Measurements from ENCODE around the gene DCDC2C.

DNA sequence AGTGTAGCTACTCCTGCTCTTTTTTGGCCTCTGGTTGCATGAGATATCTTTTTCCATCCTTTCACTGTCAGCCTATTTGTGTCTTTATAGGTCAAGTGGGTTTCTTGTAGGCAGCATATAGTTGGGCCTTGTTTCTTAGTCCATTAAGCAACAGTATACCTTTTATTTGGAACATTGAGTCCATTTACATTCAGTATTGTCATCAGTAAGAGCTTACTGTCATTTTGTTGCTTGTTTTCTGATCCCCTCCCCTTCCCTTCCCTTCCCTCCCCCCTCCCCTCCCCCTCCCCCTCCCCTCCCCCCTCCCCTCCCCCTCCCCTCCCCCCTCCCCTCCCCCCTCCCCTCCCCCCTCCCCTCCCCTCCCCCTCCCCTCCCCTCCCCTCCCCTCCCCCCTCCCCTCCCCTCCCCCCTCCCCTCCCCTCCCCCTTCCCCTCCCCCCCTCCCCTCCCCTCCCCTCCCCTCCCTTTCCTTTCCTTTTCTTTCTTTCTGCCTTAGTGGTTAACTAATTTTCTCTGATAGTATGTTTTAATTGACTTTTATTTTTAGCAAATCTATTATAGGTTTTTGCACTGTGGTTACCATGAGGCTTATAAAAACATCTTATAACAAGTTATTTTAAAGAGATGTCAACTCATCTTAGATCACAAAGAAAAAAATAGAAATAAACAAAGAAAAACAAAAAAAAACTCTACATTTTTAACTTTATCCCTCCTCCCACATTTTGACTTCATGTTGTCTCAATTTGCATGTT lies 13.2 kb upstream of the DCDC2C start:
- TF ChIP-seq SRSF1 (IDR thresholded peaks at IDR 0.05; ENCODE audit: low read depth, low read length) (no peak), KDM1A (IDR thresholded peaks at IDR 0.05) (no peak), SAFB2 (IDR thresholded peaks at IDR 0.05; ENCODE audit: borderline replicate concordance, low read depth, low read length, severe bottlenecking) (no peak), ZC3H11A (IDR thresholded peaks at IDR 0.05; ENCODE audit: low read depth, low read length) (no peak)
- TF ChIP-seq, protein P1, sequence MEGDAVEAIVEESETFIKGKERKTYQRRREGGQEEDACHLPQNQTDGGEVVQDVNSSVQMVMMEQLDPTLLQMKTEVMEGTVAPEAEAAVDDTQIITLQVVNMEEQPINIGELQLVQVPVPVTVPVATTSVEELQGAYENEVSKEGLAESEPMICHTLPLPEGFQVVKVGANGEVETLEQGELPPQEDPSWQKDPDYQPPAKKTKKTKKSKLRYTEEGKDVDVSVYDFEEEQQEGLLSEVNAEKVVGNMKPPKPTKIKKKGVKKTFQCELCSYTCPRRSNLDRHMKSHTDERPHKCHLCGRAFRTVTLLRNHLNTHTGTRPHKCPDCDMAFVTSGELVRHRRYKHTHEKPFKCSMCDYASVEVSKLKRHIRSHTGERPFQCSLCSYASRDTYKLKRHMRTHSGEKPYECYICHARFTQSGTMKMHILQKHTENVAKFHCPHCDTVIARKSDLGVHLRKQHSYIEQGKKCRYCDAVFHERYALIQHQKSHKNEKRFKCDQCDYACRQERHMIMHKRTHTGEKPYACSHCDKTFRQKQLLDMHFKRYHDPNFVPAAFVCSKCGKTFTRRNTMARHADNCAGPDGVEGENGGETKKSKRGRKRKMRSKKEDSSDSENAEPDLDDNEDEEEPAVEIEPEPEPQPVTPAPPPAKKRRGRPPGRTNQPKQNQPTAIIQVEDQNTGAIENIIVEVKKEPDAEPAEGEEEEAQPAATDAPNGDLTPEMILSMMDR (IDR thresholded peaks at IDR 0.05 in 2 of 3, conservative IDR thresholded peaks at IDR 0.05 in 1 of 3; ENCODE audit: insufficient read depth in 2 of 3, low read depth in 1 of 3, low read length in 3 of 3), result no peak
- TF ChIP-seq, protein P2, sequence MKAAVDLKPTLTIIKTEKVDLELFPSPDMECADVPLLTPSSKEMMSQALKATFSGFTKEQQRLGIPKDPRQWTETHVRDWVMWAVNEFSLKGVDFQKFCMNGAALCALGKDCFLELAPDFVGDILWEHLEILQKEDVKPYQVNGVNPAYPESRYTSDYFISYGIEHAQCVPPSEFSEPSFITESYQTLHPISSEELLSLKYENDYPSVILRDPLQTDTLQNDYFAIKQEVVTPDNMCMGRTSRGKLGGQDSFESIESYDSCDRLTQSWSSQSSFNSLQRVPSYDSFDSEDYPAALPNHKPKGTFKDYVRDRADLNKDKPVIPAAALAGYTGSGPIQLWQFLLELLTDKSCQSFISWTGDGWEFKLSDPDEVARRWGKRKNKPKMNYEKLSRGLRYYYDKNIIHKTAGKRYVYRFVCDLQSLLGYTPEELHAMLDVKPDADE (conservative IDR thresholded peaks at IDR 0.05; ENCODE audit: control insufficient read depth, low read depth, low read length), result no peak
- TF ChIP-seq, protein P3, sequence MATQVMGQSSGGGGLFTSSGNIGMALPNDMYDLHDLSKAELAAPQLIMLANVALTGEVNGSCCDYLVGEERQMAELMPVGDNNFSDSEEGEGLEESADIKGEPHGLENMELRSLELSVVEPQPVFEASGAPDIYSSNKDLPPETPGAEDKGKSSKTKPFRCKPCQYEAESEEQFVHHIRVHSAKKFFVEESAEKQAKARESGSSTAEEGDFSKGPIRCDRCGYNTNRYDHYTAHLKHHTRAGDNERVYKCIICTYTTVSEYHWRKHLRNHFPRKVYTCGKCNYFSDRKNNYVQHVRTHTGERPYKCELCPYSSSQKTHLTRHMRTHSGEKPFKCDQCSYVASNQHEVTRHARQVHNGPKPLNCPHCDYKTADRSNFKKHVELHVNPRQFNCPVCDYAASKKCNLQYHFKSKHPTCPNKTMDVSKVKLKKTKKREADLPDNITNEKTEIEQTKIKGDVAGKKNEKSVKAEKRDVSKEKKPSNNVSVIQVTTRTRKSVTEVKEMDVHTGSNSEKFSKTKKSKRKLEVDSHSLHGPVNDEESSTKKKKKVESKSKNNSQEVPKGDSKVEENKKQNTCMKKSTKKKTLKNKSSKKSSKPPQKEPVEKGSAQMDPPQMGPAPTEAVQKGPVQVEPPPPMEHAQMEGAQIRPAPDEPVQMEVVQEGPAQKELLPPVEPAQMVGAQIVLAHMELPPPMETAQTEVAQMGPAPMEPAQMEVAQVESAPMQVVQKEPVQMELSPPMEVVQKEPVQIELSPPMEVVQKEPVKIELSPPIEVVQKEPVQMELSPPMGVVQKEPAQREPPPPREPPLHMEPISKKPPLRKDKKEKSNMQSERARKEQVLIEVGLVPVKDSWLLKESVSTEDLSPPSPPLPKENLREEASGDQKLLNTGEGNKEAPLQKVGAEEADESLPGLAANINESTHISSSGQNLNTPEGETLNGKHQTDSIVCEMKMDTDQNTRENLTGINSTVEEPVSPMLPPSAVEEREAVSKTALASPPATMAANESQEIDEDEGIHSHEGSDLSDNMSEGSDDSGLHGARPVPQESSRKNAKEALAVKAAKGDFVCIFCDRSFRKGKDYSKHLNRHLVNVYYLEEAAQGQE (IDR thresholded peaks at IDR 0.05; ENCODE audit: borderline replicate concordance), result no peak
- TF ChIP-seq, protein P3 (CRISPR knock-in tag; IDR thresholded peaks at IDR 0.05; ENCODE audit: low read depth), result no peak
- TF ChIP-seq, protein P4, sequence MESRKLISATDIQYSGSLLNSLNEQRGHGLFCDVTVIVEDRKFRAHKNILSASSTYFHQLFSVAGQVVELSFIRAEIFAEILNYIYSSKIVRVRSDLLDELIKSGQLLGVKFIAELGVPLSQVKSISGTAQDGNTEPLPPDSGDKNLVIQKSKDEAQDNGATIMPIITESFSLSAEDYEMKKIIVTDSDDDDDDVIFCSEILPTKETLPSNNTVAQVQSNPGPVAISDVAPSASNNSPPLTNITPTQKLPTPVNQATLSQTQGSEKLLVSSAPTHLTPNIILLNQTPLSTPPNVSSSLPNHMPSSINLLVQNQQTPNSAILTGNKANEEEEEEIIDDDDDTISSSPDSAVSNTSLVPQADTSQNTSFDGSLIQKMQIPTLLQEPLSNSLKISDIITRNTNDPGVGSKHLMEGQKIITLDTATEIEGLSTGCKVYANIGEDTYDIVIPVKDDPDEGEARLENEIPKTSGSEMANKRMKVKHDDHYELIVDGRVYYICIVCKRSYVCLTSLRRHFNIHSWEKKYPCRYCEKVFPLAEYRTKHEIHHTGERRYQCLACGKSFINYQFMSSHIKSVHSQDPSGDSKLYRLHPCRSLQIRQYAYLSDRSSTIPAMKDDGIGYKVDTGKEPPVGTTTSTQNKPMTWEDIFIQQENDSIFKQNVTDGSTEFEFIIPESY (CRISPR knock-in tag; IDR thresholded peaks at IDR 0.05), result no peak
- TF ChIP-seq, protein P5, sequence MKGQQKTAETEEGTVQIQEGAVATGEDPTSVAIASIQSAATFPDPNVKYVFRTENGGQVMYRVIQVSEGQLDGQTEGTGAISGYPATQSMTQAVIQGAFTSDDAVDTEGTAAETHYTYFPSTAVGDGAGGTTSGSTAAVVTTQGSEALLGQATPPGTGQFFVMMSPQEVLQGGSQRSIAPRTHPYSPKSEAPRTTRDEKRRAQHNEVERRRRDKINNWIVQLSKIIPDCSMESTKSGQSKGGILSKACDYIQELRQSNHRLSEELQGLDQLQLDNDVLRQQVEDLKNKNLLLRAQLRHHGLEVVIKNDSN (CRISPR knock-in tag; IDR thresholded peaks at IDR 0.05), result no peak
